OCI-LY1 (cell line): ENCODE data around the gene AQR.

Source experiments
- CTCF ChIP-seq: fragments of 200-600 bp; sonication (generic), shearing (Covaris generic); IDR thresholded peaks from 2 replicates; pipeline ENCODE4 v1.5.1; 2017; ENCODE audit warnings: mild to moderate bottlenecking, antibody characterized with exemption, low read length, moderate library complexity, mixed read lengths
- EZH2 ChIP-seq: fragments of 200-600 bp; sonication (generic), shearing (Covaris generic); IDR thresholded peaks from 2 replicates; pipeline ENCODE4 v1.8.0; 2017; ENCODE audit warnings: borderline replicate concordance, mixed run types, mild to moderate bottlenecking, antibody characterized with exemption, low read length, moderate library complexity, mixed read lengths

- TF ChIP-seq CTCF (no peak), EZH2 (no peak)
Observed at GRCh38 chr15:34905047-34905446, 64.5 kb downstream of the AQR start.
